Activated naive CD4-positive, alpha-beta T cell treated with anti-CD3 and anti-CD28 coated beads for 36 hours (primary cell): ENCODE data around the gene SFTPB. TPM values are rescaled to one million over a fixed set of nuclear protein-coding genes. Genes with fewer than 3 reads are reported as not detected.

Source experiments
- CTCF ChIA-PET: fragments of 350-600 bp; sonication (Branson Sonifier 250); formaldehyde crosslinking; loops from one replicate; lab custom pipeline; 2021; ENCODE audit warnings: antibody characterized with exemption; lab: Charles Lee
- DNase-seq: peaks from one replicate; pipeline ENCODE4 v3.0.0-alpha.2; 2020
- H3K27ac Mint-ChIP-seq: one replicate; pipeline ENCODE4 v1.8.0; 2021; ENCODE audit warnings: mild to moderate bottlenecking, mixed read lengths
- H3K27me3 Mint-ChIP-seq: one replicate; pipeline ENCODE4 v1.8.0; 2021; ENCODE audit warnings: low read depth, mixed read lengths
- H3K36me3 Mint-ChIP-seq: one replicate; pipeline ENCODE4 v1.8.0; 2021; ENCODE audit warnings: low read depth, mixed read lengths
- H3K4me1 Mint-ChIP-seq: one replicate; pipeline ENCODE4 v1.8.0; 2021; ENCODE audit warnings: low read depth, mixed read lengths
- H3K4me3 Mint-ChIP-seq: one replicate; pipeline ENCODE4 v1.8.0; 2021; ENCODE audit warnings: mild to moderate bottlenecking, moderate library complexity, mixed read lengths
- H3K9me3 Mint-ChIP-seq: one replicate; pipeline ENCODE4 v1.8.0; 2021; ENCODE audit warnings: mixed read lengths
- intact Hi-C: fragments of 100-400 bp; cut with micrococcal nuclease; formaldehyde crosslinking; loops from one replicate; pipeline ENCODE4 v1.15.1; 2023
- total RNA-seq, 2 experiments: library from RNA; stranded (reverse); gene quantifications; one replicate each; pipeline ENCODE4 v1.2.3, GENCODE V29; 2021

Gene SFTPB
- total RNA-seq, 2 experiments from 2014 or later = not detected

DNA sequence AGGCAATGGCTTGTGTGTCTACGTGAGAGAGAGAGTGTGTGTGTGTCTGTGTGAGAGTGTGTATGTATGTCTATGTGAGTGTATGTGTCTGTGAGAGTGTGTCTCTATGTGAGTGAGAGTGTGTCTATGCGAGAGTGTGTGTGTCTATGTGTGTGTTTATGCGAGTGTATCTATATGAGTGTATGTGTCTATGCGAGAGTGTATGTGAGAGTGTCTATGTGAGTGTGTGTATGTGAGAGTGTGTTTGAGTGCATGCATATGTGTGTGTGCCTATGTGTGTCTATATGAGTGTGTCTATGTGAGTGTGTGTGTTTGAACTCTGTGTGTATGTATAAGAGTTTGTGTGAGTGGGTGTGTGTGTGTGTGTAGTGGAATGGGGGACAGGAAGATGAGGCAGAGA, 16.4 kb upstream of the SFTPB start:
- H3K27ac Mint-ChIP-seq = no peak overlapping the region
- intact Hi-C loops = no loop called here
- DNase-seq = no peak
- H3K4me3 Mint-ChIP-seq = no peak overlapping the region
- no peaks in the 10 kb centered on the region for H3K4me1 Mint-ChIP-seq
- no peaks in the 10 kb centered on the region for H3K36me3 Mint-ChIP-seq
- CTCF ChIA-PET = interaction anchor here (1.2 to 2.1 kb wide), 2 partner anchors 21 to 24 kb away, joined by 4 to 8 read pairs; no protein-coding TSS in a partner anchor
- H3K9me3 Mint-ChIP-seq = no peaks in the 10 kb centered on the region
- no peaks in the 10 kb centered on the region for H3K27me3 Mint-ChIP-seq

- Mint-ChIP-seq H3K4me1 (no peaks in the 10 kb centered on the region), H3K9me3 (no peaks in the 10 kb centered on the region), H3K4me3 (no peak overlapping the region), H3K27me3 (no peaks in the 10 kb centered on the region), H3K27ac (no peak overlapping the region), H3K36me3 (no peaks in the 10 kb centered on the region)
- intact Hi-C loops = no loop called here
- CTCF ChIA-PET = interaction anchor here (1.6 kb wide), 1 partner anchor 24 kb away, joined by 6 read pairs; no protein-coding TSS in a partner anchor
- DNase-seq = no peak
Measured at GRCh38 chr2:85682378-85682777, 14.4 kb upstream of the SFTPB start.

- no peaks in the 10 kb centered on the region for H3K27me3 Mint-ChIP-seq
Measured at GRCh38 chr2:85681776-85682175, 13.8 kb upstream of the SFTPB start.

DNA sequence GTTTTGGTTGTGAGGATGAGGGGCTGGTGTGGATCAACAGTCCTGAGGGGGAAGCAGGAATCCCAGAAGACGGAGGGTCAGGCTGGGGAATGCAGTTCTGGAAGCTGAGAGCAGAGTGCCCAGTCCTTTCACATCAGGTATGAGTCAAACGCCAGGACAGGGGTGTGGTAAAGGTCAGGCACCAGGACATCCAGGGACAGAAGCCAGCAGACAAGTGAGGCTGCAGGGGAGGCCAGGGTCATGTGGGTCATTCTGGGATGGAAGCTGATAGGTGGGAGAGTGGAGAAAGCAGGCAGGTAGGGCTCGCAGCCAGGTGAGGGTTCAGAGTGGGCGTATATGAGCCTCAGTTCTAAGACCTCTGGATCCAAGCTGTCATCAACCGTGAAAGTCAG, 13.4 kb upstream of the SFTPB start:
- H3K9me3 Mint-ChIP-seq = no peaks in the 10 kb centered on the region
- no peaks in the 10 kb centered on the region for H3K27me3 Mint-ChIP-seq
- CTCF ChIA-PET = interaction anchor here (0.7 to 1.6 kb wide), 2 partner anchors 25 to 176 kb away, joined by 3 to 6 read pairs; no protein-coding TSS in a partner anchor
- H3K27ac Mint-ChIP-seq = no peak overlapping the region
- intact Hi-C loops = no loop called here
- H3K4me1 Mint-ChIP-seq = no peaks in the 10 kb centered on the region
- DNase-seq = no peak
- no peaks in the 10 kb centered on the region for H3K36me3 Mint-ChIP-seq
- H3K4me3 Mint-ChIP-seq = no peak overlapping the region

More at GRCh38 chr2:85681776-85682175, 13.8 kb upstream of the SFTPB start:
- no peaks in the 10 kb centered on the region for H3K9me3 Mint-ChIP-seq
- CTCF ChIA-PET = interaction anchor here (0.7 to 1.6 kb wide), 2 partner anchors 25 to 177 kb away, joined by 3 to 6 read pairs; no protein-coding TSS in a partner anchor
- no peaks in the 10 kb centered on the region for H3K4me1 Mint-ChIP-seq
- no peak overlapping the region for H3K27ac Mint-ChIP-seq
- intact Hi-C loops = no loop called here
- DNase-seq = no peak
- no peak overlapping the region for H3K4me3 Mint-ChIP-seq
- H3K36me3 Mint-ChIP-seq = no peaks in the 10 kb centered on the region

DNA sequence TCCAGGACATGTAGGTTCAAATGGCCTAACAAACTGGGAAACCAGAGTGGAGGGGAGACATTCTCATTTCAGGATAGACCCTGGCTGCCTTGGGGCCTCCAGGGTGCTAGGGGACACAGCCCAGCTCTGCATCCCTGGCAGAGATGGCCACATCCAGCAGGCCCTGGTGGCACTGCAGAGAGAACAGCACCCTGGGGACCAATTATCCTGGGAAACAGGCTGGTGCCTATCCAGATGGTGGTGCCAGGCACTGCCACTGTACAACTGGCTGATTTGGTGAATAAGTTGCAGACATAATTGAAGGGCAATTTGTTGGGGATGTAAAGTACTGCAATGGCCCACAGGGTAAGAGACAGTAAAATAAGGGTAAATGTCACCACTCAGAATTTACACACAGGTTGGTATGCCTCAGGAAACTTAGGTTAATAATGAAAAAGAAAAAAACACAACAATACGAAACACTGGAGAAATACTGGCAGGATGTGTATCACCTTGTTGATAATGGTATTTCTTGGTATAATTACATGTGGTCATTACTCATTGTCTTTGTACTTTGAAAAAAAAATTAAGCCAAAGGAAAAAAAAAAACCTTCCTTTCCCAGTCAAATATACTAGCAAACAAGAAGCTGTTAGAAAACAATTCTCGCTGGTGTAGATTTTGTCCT, 12.8 kb upstream of the SFTPB start:
- CTCF ChIA-PET = interaction anchor here (0.7 to 3.4 kb wide), 6 partner anchors 16 to 176 kb away, joined by 3 to 68 read pairs (median 8); no protein-coding TSS in a partner anchor
- H3K4me1 Mint-ChIP-seq = no peaks in the 10 kb centered on the region
- no peaks in the 10 kb centered on the region for H3K36me3 Mint-ChIP-seq
- no peak overlapping the region for H3K4me3 Mint-ChIP-seq
- intact Hi-C loops = no loop called here
- DNase-seq = no peak
- H3K27ac Mint-ChIP-seq = no peak overlapping the region
- H3K9me3 Mint-ChIP-seq = no peaks in the 10 kb centered on the region
- no peaks in the 10 kb centered on the region for H3K27me3 Mint-ChIP-seq

DNA sequence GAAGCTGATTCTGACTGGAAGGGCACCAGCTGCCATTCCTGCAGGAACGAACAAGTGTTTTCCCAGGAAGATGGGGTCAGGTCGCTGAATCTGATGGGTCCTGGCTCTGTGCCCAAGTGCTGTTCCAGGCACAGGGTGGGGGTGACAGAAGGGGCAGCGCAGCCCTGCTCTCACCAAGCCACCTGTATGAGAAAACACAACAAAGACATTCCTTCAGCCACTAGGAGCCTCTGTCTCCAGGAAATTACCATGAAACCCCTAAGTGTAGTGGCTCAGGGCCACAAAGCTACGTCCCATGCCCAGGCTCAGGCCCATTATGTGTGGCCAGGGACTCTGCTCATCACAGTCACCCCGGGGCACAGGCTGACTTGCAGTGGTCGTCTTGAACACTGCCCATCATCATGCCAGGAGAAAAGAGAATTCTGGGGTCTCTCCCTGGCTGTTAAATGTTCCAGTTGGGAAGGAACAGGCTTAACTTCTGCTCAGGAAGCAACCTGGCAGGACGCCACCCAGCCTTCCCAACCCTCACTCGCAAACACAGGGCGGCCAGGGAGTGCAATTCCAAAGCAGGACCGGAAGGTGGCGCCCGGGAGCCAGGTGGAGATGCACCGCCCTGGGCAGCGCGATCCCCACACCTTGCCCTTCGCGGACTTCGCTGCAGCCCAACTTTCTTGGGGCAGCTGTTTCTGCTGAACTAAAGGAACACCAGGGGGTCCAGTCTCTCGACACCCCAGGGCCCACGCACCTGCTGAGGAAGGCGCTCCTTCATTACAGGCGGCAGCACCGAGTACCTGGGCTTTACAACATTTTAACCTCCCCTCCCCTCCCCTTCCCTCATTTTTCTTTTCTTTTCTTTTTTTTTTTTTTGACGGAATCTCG, 11.0 kb upstream of the SFTPB start:
- no peak overlapping the region for H3K27ac Mint-ChIP-seq
- H3K4me1 Mint-ChIP-seq = no peaks in the 10 kb centered on the region
- H3K27me3 Mint-ChIP-seq = no peaks in the 10 kb centered on the region
- H3K4me3 Mint-ChIP-seq = no peak overlapping the region
- DNase-seq = peak; percentile 83
- H3K36me3 Mint-ChIP-seq = no peaks in the 10 kb centered on the region
- intact Hi-C loops = loop anchor here (1.0 kb wide), 2 partner anchors 28 to 135 kb away; no protein-coding TSS in a partner anchor
- no peaks in the 10 kb centered on the region for H3K9me3 Mint-ChIP-seq
- CTCF ChIA-PET = interaction anchor here (0.5 to 3.4 kb wide), 20 partner anchors 9 to 356 kb away, joined by 3 to 68 read pairs (median 4); no protein-coding TSS in a partner anchor

GRCh38 chr2:85678377-85678776, 10.4 kb upstream of the SFTPB start:
- intact Hi-C loops = no loop called here
- H3K36me3 Mint-ChIP-seq = no peaks in the 10 kb centered on the region
- DNase-seq = no peak
- CTCF ChIA-PET = interaction anchor here (0.5 to 3.4 kb wide), 10 partner anchors 11 to 315 kb away, joined by 3 to 68 read pairs (median 6); no protein-coding TSS in a partner anchor
- H3K9me3 Mint-ChIP-seq = no peaks in the 10 kb centered on the region
- H3K27me3 Mint-ChIP-seq = no peaks in the 10 kb centered on the region
- no peak overlapping the region for H3K27ac Mint-ChIP-seq
- no peaks in the 10 kb centered on the region for H3K4me1 Mint-ChIP-seq
- H3K4me3 Mint-ChIP-seq = no peak overlapping the region

DNA sequence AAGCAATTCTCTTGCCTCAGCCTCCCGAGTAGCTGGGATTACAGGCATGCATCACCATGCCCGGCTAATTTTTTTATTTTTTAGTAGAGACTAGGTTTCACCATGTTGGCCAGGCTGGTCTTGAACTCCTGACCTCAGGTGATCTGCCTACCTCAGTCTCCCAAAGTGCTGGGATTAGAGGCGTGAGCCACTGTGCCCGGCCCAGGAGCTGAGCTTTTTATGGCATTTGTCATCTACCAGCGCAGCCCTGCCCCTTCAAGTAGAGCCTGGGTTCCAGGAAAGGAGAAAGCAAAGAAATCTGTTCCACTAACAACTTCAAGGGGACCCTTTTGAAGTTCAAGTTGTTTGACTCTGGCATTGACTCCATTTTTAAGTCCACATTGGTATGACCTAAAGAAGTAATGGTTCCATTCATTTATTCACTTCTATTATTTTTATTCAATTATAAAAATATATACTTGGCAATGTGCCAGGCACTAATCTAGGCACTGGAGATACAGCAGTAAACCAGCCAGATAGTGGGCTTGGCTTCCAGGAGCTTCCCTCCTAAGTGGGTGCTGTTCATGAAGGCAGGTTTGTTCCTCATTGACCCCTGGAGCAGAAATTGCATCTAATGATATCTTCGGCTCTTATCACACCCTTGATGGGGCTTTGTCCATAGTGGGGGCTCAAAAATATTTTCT, 8.0 kb upstream of the SFTPB start:
- H3K9me3 Mint-ChIP-seq = no peaks in the 10 kb centered on the region
- DNase-seq = no peak
- no peaks in the 10 kb centered on the region for H3K27me3 Mint-ChIP-seq
- CTCF ChIA-PET = interaction anchor here (0.6 to 2.2 kb wide), 3 partner anchors 30 to 260 kb away, joined by 3 to 6 read pairs (median 4); no protein-coding TSS in a partner anchor
- H3K4me3 Mint-ChIP-seq = no peak overlapping the region
- no peaks in the 10 kb centered on the region for H3K4me1 Mint-ChIP-seq
- intact Hi-C loops = no loop called here
- H3K27ac Mint-ChIP-seq = no peak overlapping the region
- H3K36me3 Mint-ChIP-seq = no peaks in the 10 kb centered on the region

GRCh38 chr2:85675427-85675826, 7.4 kb upstream of the SFTPB start:
- H3K4me1 Mint-ChIP-seq = no peaks in the 10 kb centered on the region
- intact Hi-C loops = no loop called here
- CTCF ChIA-PET = interaction anchor here (0.6 to 2.2 kb wide), 5 partner anchors 8 to 261 kb away, joined by 3 to 9 read pairs (median 3); no protein-coding TSS in a partner anchor
- no peak for DNase-seq
- no peak overlapping the region for H3K27ac Mint-ChIP-seq
- no peaks in the 10 kb centered on the region for H3K27me3 Mint-ChIP-seq
- H3K4me3 Mint-ChIP-seq = no peak overlapping the region
- H3K9me3 Mint-ChIP-seq = no peaks in the 10 kb centered on the region
- no peaks in the 10 kb centered on the region for H3K36me3 Mint-ChIP-seq

DNA sequence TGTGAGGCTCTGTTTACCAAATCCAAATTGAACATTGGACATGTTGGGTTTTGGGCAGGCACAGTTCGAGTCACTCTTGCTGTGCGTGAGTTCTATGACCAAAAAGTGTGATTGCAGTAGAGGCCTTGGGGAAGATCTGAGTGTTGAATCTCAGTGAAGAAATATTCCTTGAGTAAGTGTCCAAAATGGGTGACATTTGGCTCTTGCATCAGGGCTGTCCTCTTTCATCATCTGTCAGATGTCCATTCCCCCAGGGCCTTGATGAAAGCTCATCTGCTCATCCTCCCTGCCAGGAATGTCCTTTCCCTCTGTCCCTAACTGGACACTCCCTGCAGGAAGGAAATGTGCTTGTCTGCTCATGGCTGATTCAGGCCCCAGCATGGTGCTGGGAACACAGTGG, 6.4 kb upstream of the SFTPB start:
- intact Hi-C loops = no loop called here
- Mint-ChIP-seq H3K4me1 (no peaks in the 10 kb centered on the region), H3K9me3 (no peaks in the 10 kb centered on the region), H3K36me3 (no peaks in the 10 kb centered on the region), H3K27me3 (no peaks in the 10 kb centered on the region), H3K27ac (no peak overlapping the region), H3K4me3 (no peak overlapping the region)
- no peak for DNase-seq
- CTCF ChIA-PET = interaction anchor here (0.7 to 2.0 kb wide), 3 partner anchors 37 to 500 kb away, joined by 3 to 9 read pairs (median 3); no protein-coding TSS in a partner anchor

DNA sequence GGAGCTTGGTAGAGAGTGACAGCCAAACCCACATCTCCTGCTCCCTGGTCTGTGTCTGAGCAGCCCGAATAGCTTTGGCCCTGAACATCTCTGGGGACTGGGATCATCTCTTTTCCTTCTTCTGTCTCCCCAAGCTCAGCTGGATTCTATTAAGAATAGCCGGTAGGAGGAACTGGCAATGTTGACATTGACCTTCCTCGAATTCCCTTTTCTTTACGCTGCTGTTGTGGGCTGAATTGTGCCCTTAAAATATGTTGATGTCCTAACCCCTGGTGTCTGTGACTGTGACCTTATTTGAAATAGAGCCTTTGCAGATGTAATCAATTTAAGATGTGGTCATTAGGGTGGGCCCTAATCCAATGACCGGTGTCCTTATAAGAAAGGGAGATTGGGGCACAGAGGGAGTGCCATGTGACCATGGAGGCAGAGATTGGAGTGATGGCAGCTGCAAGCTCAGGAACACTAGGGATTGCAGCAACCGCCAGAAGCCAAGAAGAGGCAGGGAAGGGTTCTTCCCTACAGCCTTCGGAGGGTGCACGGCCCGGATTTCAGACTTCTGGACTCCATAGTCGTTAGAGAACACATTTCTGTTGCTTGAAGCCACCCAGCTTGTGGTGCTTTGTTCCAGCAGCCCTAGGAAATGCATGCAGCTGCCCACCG, 5.8 kb upstream of the SFTPB start:
- Mint-ChIP-seq H3K4me1 (no peaks in the 10 kb centered on the region), H3K36me3 (no peaks in the 10 kb centered on the region), H3K27ac (no peak overlapping the region), H3K27me3 (no peaks in the 10 kb centered on the region), H3K4me3 (no peak overlapping the region), H3K9me3 (no peaks in the 10 kb centered on the region)
- CTCF ChIA-PET = interaction anchor here (0.7 to 2.0 kb wide), 3 partner anchors 34 to 501 kb away, joined by 3 to 9 read pairs (median 6); no protein-coding TSS in a partner anchor
- no peak for DNase-seq
- intact Hi-C loops = no loop called here
